Keratinocyte (primary cell): ENCODE data around the gene CNN3.

Source experiments
- EZH2 ChIP-seq: IDR thresholded peaks from one replicate; pipeline ENCODE4 v1.6.1; 2012; ENCODE audit warnings: inconsistent platforms, mild to moderate bottlenecking, low read length, moderate library complexity
- TF ChIP-seq, protein P1 (sequence below), 3 experiments: IDR thresholded peaks in 1 of 3; conservative IDR thresholded peaks in 1 of 3; optimal IDR thresholded peaks in 1 of 3; 2 replicates in 2 of 3; 3 replicates in 1 of 3; pipeline versions ENCODE3 to v1.5.1; 2011; ENCODE audit warnings: low read length in 3 of 3, mild to moderate bottlenecking in 3 of 3, moderate library complexity in 2 of 3, control low read depth in 1 of 3, inconsistent platforms in 1 of 3; ENCODE audit not compliant: insufficient read depth in 2 of 3; ENCODE audit errors: extremely low read depth in 1 of 3

DNA sequence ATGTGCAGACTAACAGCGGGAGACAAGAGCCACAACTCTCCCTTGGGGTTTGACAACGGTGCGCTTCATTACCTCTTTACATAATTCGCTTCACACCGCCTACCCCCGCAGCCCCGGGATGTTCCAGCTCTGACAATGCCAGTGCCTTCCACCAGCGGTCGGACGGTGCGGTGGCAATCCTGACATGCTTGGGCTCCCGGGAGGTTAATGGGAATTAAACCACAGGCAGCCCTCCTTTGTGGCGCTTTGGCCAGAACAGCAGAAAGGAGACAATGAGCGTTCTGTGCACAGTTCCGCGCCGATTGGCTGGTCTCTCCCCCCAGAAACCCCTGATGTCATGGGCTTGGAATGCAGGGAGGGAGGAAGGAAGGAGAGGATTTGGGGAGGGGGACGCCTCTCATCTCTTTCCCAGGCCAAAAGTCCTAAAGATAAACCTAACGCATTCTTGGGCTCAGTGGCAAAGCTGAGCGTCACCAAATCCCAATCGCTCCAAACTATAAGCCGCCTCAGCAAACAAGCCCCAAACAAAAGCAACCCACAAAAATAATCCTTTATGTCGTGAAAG lies 1.3 kb downstream of the CNN3 start:
- TF ChIP-seq, protein P1, sequence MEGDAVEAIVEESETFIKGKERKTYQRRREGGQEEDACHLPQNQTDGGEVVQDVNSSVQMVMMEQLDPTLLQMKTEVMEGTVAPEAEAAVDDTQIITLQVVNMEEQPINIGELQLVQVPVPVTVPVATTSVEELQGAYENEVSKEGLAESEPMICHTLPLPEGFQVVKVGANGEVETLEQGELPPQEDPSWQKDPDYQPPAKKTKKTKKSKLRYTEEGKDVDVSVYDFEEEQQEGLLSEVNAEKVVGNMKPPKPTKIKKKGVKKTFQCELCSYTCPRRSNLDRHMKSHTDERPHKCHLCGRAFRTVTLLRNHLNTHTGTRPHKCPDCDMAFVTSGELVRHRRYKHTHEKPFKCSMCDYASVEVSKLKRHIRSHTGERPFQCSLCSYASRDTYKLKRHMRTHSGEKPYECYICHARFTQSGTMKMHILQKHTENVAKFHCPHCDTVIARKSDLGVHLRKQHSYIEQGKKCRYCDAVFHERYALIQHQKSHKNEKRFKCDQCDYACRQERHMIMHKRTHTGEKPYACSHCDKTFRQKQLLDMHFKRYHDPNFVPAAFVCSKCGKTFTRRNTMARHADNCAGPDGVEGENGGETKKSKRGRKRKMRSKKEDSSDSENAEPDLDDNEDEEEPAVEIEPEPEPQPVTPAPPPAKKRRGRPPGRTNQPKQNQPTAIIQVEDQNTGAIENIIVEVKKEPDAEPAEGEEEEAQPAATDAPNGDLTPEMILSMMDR (optimal IDR thresholded peaks at IDR 0.05 in 1 of 3, IDR thresholded peaks at IDR 0.05 in 1 of 3, conservative IDR thresholded peaks at IDR 0.05 in 1 of 3; ENCODE audit: extremely low read depth in 1 of 3, insufficient read depth in 2 of 3, low read length in 3 of 3): peak in 2 of 3 experiments; percentile 2 to 8
- no peak for TF ChIP-seq EZH2
